Endothelial cell of umbilical vein (primary cell): ENCODE results near the gene CAT. TPM values are rescaled to one million over a fixed set of nuclear protein-coding genes. Genes with fewer than 3 reads are reported as not detected.

Experiments
- BruUV-seq: library from RNA; stranded (reverse); fragments of 400-500 nt; replicated peaks from 2 replicates; lab custom pipeline; 2021; lab: Mats Ljungman, UMichigan
- CTCF ChIA-PET: fragments of 300-600, 350-600 bp; sonication (Branson Sonifier 250); formaldehyde crosslinking; loops from one replicate; lab custom pipeline; 2021; ENCODE audit warnings: antibody characterized with exemption, inconsistent platforms; lab: Charles Lee
- POLR2A ChIA-PET: fragments of 300-600, 350-600 bp; sonication (Branson Sonifier 250); formaldehyde crosslinking; loops from one replicate; lab custom pipeline; 2021; ENCODE audit warnings: antibody characterized with exemption, inconsistent platforms; lab: Charles Lee
- DNase-seq: peaks from one replicate; pipeline ENCODE4 v3.0.0-alpha.2; 2011; ENCODE audit warnings: low read depth, low spot score
- FAIRE-seq: peaks from 2 replicates; lab custom pipeline; 2011; peaks lifted over from hg19 to GRCh38; lab: Jason Lieb, UNC
- H2AFZ ChIP-seq: 2 replicates; pipeline ENCODE4 v1.6.0; 2012; ENCODE audit warnings: low read depth, low read length, control low read depth, inconsistent platforms
- H3K27ac ChIP-seq: 2 replicates; pipeline ENCODE4 v1.5.1; 2011; ENCODE audit warnings: low read depth, mild to moderate bottlenecking, control low read depth, low read length, moderate library complexity; ENCODE audit not compliant: insufficient read depth
- H3K27me3 ChIP-seq, 2 experiments: 2 replicates each; pipeline versions ENCODE4 v1.6.0 to v1.6.1; 2011; ENCODE audit warnings: low read length in 2 of 2, mixed read lengths in 1 of 2; ENCODE audit not compliant: control insufficient read depth in 2 of 2, insufficient read depth in 2 of 2
- H3K36me3 ChIP-seq, 2 experiments: 2 replicates in 1 of 2; 3 replicates in 1 of 2; pipeline ENCODE4 v1.5.1; 2011; ENCODE audit warnings: low read length in 2 of 2, mild to moderate bottlenecking in 1 of 2, moderate library complexity in 1 of 2; ENCODE audit not compliant: control insufficient read depth in 2 of 2, insufficient read depth in 2 of 2; ENCODE audit errors: extremely low read depth in 1 of 2
- H3K4me1 ChIP-seq: 3 replicates; pipeline ENCODE4 v1.5.1; 2011; ENCODE audit warnings: mild to moderate bottlenecking, low read length; ENCODE audit not compliant: control insufficient read depth, insufficient read depth; ENCODE audit errors: extremely low read depth
- H3K4me2 ChIP-seq: 2 replicates; pipeline ENCODE4 v1.6.1; 2011; ENCODE audit warnings: low read length, control low read depth, mixed read lengths; ENCODE audit not compliant: insufficient read depth
- H3K4me3 ChIP-seq, 3 experiments: fragments of 200-600 bp in 1 of 3; sonication (generic), shearing (Covaris generic) in 1 of 3; replicated peaks in 1 of 3; 2 replicates each; pipeline ENCODE4 v1.5.1; 2011 to 2016; ENCODE audit warnings: control low read depth in 3 of 3, low read length in 3 of 3, mild to moderate bottlenecking in 2 of 3, inconsistent platforms in 1 of 3, low read depth in 1 of 3, moderate library complexity in 1 of 3; ENCODE audit not compliant: insufficient read depth in 1 of 3
- H3K79me2 ChIP-seq: 2 replicates; pipeline ENCODE4 v1.6.0; 2012; ENCODE audit warnings: low read length, inconsistent platforms; ENCODE audit not compliant: control insufficient read depth, insufficient read depth
- H3K9ac ChIP-seq: replicated peaks from 2 replicates; pipeline ENCODE3; 2011; ENCODE audit warnings: low read length, control low read depth; ENCODE audit not compliant: insufficient read depth; ENCODE audit errors: extremely low read depth
- H3K9me1 ChIP-seq: replicated peaks from 3 replicates; pipeline ENCODE4 v1.6.0; 2011; ENCODE audit warnings: mild to moderate bottlenecking, low read length; ENCODE audit not compliant: control insufficient read depth, insufficient read depth; ENCODE audit errors: extremely low read depth
- H3K9me3 ChIP-seq: replicated peaks from 2 replicates; pipeline ENCODE4 v1.5.1; 2012; ENCODE audit warnings: low read length, inconsistent platforms; ENCODE audit not compliant: control insufficient read depth, insufficient read depth
- H4K20me1 ChIP-seq: replicated peaks from 2 replicates; pipeline ENCODE3; 2011; ENCODE audit warnings: mild to moderate bottlenecking, low read length; ENCODE audit not compliant: control insufficient read depth, insufficient read depth; ENCODE audit errors: extremely low read depth
- CTCF ChIP-seq, 2 donors: IDR thresholded peaks; 1 replicate in 1 of 2; 2 replicates in 1 of 2; pipeline ENCODE4 v1.5.1; 2011; ENCODE audit warnings: low read length in 2 of 2, mild to moderate bottlenecking in 2 of 2, moderate library complexity in 2 of 2, control low read depth in 1 of 2, inconsistent platforms in 1 of 2, low read depth in 1 of 2; ENCODE audit not compliant: insufficient read depth in 1 of 2; ENCODE audit errors: extremely low read depth in 1 of 2
- EZH2 ChIP-seq: IDR thresholded peaks from 2 replicates; pipeline ENCODE4 v1.6.1; 2012; ENCODE audit warnings: borderline replicate concordance, low read depth, mild to moderate bottlenecking, moderate library complexity, low read length, inconsistent platforms; ENCODE audit not compliant: severe bottlenecking
- FOS ChIP-seq: IDR thresholded peaks from 2 replicates; pipeline ENCODE4 v1.6.1; 2011; ENCODE audit warnings: mild to moderate bottlenecking, low read length, moderate library complexity, borderline replicate concordance; ENCODE audit not compliant: insufficient read depth
- GATA2 ChIP-seq: IDR thresholded peaks from 2 replicates; pipeline ENCODE4 v1.7.0; 2011; ENCODE audit warnings: low read depth, mild to moderate bottlenecking, moderate library complexity, mixed read lengths, low read length; ENCODE audit not compliant: insufficient read length, insufficient read depth
- JUN ChIP-seq: IDR thresholded peaks from 2 replicates; pipeline ENCODE4 v1.6.1; 2011; ENCODE audit warnings: borderline replicate concordance, low read depth; ENCODE audit not compliant: insufficient read length, insufficient read depth
- MAX ChIP-seq: IDR thresholded peaks from 2 replicates; pipeline ENCODE4 v1.6.1; 2011; ENCODE audit not compliant: insufficient read depth, insufficient read length
- MYC ChIP-seq: IDR thresholded peaks from one replicate; pipeline ENCODE4 v1.6.1; 2011; ENCODE audit warnings: mild to moderate bottlenecking, low read depth, low read length
- POLR2A ChIP-seq: IDR thresholded peaks from 2 replicates; pipeline ENCODE4 v1.6.1; 2012; ENCODE audit warnings: low read depth, mild to moderate bottlenecking, control low read depth, low read length
- POLR2AphosphoS5 ChIP-seq: IDR thresholded peaks from 2 replicates; pipeline ENCODE4 v1.6.1; 2012; ENCODE audit warnings: low read depth, mild to moderate bottlenecking, control low read depth, low read length, moderate library complexity; ENCODE audit not compliant: insufficient read depth
- dilution Hi-C: fragments of 300-500 bp; cut with MboI; formaldehyde crosslinking; loops from one replicate; pipeline ENCODE4 v1.15.0; 2019; ENCODE audit warnings: low sequenced_read_pairs; ENCODE audit not compliant: extremely low pct_ligation_motif_present
- intact Hi-C: fragments of 100-400 bp; cut with micrococcal nuclease; formaldehyde crosslinking; loops from one replicate; pipeline ENCODE4 v1.10.0; 2022
- polyA plus RNA-seq, 4 experiments: library from polyadenylated mRNA; depleted of rRNA in 3 of 4; stranded (reverse) in 3 of 4; unstranded in 1 of 4; fragments of >200 nt; gene quantifications; 2 replicates each; pipeline versions ENCODE4 v1.2.1 to v1.2.3, GENCODE V29; 2011 to 2012; ENCODE audit warnings: missing spikeins in 1 of 4
- total RNA-seq: library from RNA; stranded (reverse); gene quantifications from 2 replicates; pipeline ENCODE4 v1.2.3, GENCODE V29; 2021

CAT gene
- total and polyA plus RNA-seq, 2 donors (not counting 3 experiments of a cell fraction or from before 2014, with no cell fraction given), result 32.7 to 50.5 TPM

GRCh38 chr11:34407121-34407813 is 31.5 kb upstream of the CAT start:
- H3K9me1 ChIP-seq, result no peaks in the 10 kb centered on the region
- no peak overlapping the region for H3K9ac ChIP-seq
- dilution Hi-C loops (no loop called here), intact Hi-C loops (no loop called here)
- POLR2A ChIA-PET, result no interaction called here
- CTCF ChIA-PET, result interaction anchor here (0.8 kb wide), 1 partner anchor 26 kb away, joined by 3 read pairs; no protein-coding TSS in a partner anchor
- no peak overlapping the region for H3K4me2 ChIP-seq
- no TSS peak for BruUV-seq
- DNase-seq, result no peak
- H3K79me2 ChIP-seq, result no peaks in the 10 kb centered on the region
- no peak for FAIRE-seq
- H3K9me3 ChIP-seq, result no peaks in the 10 kb centered on the region
- no peak overlapping the region for H3K27ac ChIP-seq
- no peaks in the 10 kb centered on the region for H3K36me3 ChIP-seq
- TF ChIP-seq MYC, result no peak
- TF ChIP-seq MAX, result no peak
- TF ChIP-seq JUN, result no peak
- TF ChIP-seq EZH2, result no peak
- TF ChIP-seq POLR2AphosphoS5, result no peak
- TF ChIP-seq CTCF (IDR thresholded peaks at IDR 0.05; ENCODE audit: extremely low read depth in 1 of 2, insufficient read depth in 1 of 2, low read depth in 1 of 2, low read length in 2 of 2), result no peak
- TF ChIP-seq FOS, result no peak
- no peak for TF ChIP-seq POLR2A
- no peak for TF ChIP-seq GATA2
- peaks cover 0 to 3% of the 10 kb centered on the region in 2 experiments for H3K27me3 ChIP-seq
- H3K4me1 ChIP-seq, result no peaks in the 10 kb centered on the region
- no peak overlapping the region for H3K4me3 ChIP-seq
- no peaks in the 10 kb centered on the region for H4K20me1 ChIP-seq
- no peak overlapping the region for H2AFZ ChIP-seq
